ENCODE measurements around the gene ECHDC3. TPM values are rescaled to one million over a fixed set of nuclear protein-coding genes. Genes with fewer than 3 reads are reported as not detected.

The ECHDC3 gene
- total RNA-seq, 1 donor from 2014 or later, result 17.8 TPM

DNA sequence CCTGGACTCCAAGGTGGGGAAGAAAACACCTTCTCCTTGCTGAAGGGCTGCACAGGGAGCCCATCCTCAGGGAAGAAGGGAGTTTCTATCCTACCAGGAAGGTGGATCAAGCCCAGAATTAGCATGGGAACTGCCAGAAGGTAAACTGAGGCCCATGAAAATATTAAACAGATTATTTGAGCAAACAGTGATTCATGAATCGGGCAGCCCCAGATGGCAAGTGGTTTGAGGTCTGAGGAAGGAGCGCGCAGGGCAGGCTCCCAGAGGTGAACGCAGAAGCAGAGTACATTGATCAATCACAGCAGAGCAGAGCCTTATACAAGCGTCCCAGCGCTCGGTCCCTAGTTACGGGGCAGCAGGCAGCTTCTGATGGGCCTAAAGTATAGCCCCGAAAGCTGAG is 45.2 kb downstream of the ECHDC3 start:
- ATAC-seq, result no peak

DNA sequence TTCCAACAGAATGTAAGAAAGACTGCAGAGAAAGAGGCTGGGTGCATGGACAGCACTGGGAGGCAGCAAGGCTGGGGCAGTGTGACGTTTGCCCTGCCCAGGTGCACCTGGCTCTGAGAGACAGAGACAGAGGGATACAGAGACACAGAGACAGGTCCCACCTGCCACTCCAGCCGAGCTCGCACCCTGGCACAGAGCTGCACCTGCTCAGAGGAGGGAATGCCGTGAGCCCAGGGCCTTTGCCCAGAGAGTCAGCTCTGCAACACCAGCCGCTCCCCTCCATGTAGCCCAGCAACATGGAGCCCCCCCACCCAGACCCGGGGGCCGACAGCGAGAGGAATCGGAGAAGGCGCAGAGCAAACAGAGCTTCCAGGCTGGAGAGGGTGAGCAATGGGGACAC is 45.7 kb downstream of the ECHDC3 start:
- no peak for ATAC-seq

DNA sequence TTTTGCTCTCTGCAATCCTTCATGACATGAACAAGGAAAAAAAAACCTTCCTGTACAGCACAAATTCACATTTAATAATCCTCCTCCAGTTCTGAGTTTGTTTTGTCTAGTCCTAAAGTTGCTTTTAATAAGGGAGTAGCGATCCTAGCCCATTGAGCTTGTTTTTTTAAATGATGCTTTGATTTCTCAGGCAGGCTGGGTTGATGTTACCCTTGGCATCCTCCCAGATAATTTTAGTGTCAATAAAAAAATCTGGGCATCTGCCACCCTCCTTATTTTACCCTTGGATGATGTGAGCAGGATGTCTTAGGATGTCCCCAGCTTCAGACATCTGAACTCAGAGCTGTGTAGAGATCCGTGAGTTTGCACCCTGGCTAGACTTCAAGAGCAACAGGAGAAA is 47.1 kb downstream of the ECHDC3 start:
- no peak for ATAC-seq

DNA sequence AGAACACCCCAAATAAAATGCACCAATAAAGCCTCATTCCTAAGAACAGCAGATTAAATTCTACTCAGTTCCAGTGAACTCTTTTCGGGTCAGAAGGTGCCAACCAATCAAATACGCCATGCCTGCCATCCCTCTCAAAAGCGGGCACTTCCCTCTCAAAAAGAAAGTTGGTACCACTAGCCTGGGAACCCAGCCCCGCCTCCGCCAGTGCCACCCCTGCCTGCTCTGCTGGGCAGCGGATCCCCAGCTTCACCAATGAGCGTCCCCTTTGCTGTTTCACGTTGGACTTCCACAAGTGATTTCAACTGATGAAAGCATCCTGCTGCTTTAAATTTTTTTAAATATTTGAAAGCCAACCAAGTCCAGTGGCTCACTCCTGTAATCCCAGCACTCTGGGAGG is 47.8 kb downstream of the ECHDC3 start:
- ATAC-seq, result no peak

DNA sequence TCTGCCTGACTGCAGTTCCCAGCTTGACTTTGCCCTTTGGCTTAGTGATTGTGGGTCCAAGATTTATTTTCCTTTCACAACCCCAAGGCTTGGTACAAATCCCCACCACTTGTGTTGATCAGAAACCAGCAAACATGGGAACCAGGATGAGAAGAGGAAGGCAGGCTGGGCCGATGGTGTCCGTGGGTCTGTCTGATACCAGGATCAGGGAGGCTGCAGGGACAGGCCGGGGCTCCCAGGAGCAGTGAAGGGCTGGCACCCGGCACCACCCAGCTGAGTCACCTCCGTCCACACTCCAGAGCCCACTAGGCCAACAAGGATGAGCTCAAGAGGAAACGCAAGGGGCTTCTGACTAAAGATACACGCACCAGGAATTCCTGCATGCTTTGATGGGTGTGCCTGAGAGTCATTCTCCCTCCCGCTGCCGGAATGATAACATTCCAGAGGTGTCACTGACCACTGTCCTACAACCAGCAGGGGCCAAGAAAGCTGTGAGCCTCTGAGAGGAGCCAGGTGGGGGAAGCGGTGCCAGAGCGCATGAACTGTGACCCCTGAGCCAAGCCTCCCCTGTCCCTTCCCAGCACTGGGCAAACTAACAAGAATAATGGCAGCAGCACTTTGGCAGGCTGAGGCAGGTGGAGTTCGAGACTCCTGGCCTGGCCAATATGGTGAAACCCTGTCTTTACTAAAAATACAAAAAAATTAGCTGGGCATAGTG is 51.7 kb downstream of the ECHDC3 start:
- peak; percentile 61 for ATAC-seq

DNA sequence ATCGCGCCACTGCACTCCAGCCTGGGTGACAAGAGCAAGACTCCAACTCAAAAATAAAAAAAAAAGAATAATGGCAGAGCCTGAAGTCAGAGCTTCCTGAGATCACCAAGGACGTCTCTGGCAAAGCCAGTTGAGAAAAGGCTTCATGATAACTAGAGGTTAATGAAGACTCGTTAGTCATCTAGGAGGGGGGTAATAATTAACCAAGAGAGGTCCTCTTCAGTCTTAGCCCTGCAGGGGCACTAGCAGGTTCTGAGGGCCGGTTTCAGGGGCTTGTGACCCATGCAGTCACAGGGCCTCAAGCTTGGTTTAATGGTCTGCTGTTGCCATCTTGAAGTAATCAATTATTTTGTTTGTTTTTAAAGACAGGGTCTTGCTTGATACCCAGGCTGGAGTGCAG is 52.4 kb downstream of the ECHDC3 start:
- ATAC-seq, result no peak

DNA sequence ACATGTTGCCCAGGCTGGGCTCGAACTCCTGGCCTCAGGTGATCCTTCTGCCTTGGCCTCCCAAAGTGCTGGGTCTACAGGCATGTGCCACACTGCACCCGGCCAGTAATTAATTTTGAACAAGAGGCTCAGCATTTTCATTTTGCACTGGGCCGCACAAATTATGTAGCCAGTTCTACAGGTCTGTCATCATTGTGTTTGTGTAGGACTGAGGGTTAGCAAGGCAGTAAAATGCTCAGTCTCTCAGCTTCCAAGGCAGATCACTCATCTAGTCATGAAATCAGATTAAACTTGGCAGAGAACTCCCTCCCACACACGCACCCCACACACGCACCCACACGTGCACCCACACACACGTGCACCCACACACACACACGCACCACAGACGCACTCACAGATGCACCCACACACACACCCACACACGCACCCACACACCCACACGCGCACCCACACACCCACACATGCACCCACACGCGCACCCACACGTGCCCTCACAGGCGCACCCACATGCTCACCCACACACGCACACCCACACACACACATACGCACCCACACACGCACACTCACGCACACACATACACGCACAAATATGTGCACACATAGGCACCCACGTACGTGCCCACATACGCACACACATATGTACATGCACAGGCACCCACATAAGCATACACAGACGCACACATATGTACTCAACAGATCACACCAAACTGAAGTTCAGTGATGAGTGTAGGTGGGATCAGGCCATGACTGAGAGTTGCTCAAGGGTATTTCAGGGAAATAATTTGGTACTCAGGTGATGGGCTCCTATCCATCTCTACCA is 53.1 kb downstream of the ECHDC3 start:
- peak; percentile 53 for ATAC-seq

DNA sequence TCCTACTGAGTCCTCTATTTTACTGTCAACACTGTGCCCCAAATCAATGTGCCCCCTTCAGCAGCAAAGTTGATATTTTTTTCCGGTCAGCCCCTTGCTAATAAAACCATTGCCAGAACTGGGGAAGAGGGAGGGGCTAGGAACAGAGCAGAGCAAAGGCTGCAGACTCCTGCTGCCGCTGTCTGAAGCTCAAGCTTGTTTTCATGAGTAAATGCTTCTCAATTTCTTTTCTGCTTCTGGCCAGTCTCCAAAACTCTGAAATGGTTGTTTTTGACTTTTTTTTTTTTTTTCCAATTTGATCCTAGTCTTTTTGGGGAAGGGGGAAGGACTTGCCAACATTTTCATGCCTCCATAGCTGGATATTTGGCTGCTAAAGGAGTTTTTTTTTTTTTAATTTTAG is 54.3 kb downstream of the ECHDC3 start:
- ATAC-seq, result no peak

DNA sequence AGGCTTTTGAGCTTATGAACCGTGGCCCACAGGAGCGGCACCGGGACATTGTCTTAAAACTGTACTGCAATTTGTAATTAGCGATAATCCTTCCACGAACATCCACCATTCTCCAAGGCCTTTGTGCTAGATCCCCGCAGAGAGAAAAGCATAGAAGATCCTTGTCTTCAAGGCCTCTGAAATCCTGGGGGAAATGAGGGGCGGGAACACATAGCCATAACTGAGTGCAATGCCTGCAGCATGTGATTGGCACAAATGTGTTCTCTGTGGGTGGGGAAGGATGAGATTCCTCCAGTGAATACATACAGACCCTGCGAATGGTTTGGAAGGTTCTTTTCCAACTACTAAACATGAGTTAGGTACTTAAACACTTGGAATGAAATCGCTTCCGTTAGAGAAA is 55.1 kb downstream of the ECHDC3 start:
- ATAC-seq, result no peak

DNA sequence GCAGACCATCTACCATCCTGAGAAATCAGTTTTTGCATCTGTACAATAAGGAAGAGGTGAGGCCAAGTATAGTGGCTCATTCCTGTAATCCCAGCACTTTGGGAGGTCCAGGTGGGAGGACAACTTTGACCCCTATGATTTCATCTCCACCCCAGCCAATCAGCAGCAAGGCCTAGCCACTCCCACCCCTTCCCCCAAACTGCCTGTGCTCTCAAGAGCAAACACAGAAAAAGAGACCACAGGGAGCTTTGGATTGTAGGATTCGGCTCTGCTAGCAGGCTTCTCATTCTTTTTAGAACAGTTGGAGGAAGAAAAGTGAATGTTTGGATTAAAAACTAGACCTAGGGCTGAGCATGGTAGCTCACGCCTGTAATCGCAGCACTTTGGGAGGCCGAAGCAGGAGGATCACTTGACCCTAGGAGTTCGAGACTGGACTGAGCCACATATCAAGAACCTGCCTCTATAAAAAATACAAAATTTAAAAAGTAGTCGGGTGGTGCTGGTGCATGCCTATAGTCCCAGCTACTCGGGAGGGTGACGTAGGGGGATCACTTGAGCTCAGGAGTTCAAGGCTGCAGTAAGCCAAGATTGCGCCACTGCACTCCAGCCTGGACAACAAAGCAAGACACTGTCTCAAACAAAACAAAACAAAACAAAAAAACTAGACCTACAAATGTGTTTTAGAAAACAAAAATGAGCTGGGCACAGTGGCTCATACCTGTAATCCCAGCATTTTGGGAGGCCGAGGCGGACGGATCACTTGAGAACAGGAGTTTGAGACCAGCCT is 55.9 kb downstream of the ECHDC3 start:
- ATAC-seq, result no peak

DNA sequence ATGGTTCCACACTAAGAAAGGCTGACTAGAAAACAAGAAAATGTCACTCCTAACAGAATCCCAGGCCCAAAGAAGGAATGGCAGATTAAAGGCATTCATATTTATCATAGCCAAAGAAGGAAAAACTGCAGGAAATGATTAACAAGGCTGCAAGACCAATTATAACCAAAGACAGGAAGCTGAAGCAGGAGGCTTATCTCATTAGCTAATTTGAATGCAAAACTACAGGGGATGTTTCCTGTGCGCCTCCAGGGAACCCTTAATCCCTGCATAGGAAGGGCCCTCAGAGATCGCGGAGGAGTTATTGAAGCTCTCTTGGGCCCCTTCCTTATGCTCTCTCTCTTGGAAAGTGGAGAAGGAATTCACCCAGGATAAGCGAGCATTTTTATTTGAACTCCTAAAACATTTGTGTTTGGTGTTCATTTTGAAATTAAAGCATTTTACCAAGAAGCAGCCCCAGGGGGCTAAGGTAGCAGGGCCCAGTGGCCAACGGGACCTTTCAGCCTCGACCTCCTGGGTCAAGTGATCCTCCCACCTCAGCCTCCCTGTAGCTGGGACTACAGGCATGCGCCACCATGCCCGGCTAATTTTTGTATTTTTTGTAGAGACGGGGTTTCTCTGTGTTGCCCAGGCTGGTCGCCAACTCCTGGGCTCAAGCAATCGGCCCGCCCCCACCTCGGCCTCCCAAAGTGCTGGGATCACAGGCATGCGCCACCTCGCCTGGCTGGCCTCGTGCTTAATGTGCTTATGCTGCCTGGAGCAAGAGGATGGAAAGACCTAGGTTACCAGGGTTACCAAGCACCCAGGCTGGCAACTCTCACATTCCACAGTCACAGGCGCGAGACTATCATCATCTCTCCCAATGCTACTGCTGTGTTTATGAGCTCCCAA is 56.9 kb downstream of the ECHDC3 start:
- ATAC-seq, result no peak

DNA sequence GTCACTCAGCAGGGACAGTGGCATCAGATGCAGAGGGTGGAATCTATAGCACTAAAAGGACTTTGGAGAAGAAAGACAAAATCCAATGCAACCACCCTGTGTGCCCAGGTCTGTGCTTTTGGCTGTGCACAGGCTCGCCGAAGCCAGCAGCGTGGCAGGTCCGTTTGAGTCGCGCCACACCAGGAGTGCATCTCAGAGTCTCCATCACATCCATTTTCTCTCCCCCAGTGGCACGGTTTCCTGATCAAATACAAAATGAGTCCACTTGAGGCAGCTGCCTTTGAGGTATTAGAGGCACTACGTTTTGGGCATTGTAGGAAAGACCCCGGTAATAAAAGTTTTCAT is 57.5 kb downstream of the ECHDC3 start:
- no peak for ATAC-seq

DNA sequence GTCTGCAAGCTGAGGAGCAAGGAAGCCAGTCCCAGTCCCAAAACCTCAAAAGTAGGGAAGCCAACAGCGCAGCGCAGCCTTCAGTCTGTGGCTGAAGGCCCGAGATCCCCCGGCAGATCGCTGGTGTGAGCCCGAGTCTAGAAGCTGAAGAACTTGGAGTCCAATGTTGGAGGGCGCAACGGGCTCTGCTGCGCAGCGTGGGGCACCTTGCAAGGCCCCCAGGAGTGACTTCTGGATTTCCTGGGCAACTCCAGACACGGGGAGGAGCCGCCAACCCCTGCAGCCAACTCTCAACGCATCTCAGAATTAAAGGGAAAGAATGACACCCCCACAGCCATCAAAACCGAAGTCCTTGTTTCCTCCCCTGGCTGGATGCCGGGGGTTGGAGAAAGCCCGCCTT is 62.2 kb downstream of the ECHDC3 start:
- no peak for ATAC-seq

DNA sequence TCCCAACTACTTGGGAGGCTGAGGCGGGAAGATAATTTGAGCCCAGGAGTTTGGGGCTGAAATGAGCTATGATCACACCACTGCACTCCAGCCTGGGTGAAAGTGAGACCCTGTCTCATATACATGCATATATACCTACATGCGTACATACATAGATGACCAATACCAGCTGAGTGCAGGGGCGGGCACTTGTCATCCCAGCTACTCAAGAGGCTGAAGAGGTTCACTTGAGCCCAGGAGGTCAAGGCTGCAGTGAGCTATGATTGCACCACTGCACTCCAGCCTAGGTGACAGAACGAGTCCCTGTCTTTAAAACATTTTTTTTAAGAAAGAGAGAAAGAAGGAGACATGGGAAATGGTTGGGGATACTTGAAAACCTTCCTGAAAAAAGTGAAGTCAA is 63.6 kb downstream of the ECHDC3 start:
- no peak for ATAC-seq

DNA sequence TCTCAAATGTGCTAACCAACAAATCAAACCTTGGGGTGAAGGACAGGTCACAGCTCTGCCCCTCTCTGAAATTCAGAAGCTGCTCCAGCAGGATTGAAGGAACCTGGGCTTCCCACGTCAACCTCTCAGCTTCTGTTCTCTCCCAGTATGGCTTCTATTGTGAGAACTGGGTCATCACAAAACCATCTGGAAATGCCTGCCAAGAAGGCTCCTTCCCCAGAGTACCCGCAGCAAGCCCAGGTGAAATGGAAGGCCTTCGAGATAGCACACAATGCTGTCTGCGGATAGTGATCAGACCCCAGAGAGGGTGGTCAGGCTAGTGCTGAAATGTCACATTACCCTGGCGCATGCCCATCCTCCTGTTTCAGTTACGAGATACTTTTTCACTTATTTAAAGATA is 64.5 kb downstream of the ECHDC3 start:
- no peak for ATAC-seq

DNA sequence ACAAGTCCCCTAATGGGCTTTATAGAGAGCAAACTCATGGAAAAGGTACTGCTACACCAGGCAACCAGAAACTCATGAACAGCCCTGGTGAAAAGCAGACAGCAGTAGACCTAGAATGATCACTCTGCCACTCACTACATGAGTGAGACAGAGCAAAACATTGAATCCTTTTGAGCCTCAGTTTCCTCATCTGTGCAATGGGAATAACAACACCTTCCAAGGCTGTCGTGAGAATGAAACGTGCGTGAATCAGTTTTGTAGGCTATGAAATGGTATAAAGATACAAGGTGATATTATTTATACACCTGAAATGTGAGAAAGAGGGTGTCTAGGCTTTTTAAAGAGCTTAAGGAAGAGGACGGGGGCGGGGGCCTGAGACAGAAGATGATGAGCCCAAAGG is 66.6 kb downstream of the ECHDC3 start:
- no peak for ATAC-seq

DNA sequence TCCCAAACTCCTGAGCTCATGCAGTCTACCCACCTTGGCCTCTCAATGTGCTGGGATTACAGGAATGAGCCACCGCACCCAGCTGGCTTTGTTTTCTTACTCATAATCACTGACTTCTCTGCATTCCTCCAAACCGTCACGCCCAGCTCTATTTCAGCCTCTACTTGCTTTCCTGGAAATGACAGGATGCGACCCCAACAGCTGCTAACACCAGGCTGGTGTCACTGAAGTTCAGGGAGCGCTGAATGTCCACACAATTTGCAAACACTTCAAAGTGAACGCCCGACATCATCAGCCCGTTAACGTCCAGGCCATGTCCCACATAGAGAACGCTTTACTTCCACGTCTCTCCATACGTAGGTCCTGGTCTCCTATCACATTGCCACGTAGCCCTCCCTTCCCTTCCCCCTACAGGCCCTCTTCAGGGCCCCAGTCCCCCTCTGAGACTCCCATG is 68.2 kb downstream of the ECHDC3 start:
- peak; percentile 84 for ATAC-seq

DNA sequence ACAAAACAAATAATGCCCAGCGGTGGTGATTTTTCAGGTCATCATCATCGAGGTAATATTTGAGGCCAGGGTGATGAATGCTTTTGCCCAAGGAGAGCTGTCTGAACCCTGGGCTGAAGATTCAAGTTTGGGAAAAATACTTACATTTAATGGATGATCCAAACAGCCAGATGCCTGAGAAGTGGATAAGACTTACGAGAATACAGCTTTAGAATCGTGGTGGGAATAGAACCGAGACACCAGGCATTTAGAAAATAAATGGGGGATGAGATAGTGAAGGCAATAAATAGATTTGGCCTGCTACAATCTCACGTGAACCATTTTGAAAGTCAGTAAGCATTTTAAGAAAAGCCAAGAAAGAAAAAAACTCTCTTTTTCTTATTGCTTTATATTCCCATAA is 68.8 kb downstream of the ECHDC3 start:
- ATAC-seq, result no peak

DNA sequence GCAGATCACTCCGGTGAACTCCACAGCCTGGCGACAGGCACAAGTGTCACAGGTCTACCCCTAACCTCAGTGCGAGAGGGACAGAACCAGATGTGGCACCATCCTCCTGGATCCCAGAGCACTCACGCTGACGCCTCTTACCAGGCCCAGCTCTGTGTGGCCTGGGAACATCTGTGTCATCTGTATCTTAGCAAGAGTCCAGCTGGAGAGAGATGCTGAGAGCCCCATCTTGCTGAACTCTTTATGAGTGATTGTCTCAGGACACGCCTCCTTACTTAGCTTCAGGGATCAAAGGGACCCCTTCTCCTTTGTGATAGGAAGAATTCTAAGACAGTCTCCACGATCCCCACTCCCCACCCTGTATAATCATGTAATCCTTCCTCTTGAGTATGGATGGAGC is 71.0 kb downstream of the ECHDC3 start:
- no peak for ATAC-seq
